Spleen (tissue), 7 donors: ENCODE data around the gene LGALS7.
A peak's percentile ranks its signal among the peaks of the same experiment; 100 is the strongest.

ENCODE experiments used
- POLR2A ChIP-seq, 3 donors: fragments of 450-650 bp; IDR thresholded peaks; one replicate each; pipeline ENCODE4 v1.5.1; 2017; ENCODE audit warnings: antibody characterized with exemption in 3 of 3, mild to moderate bottlenecking in 1 of 3
- POLR2AphosphoS5 ChIP-seq, 3 donors: sonication (generic); formaldehyde crosslinking; IDR thresholded peaks; one replicate each; pipeline ENCODE4 v1.5.1; 2017; ENCODE audit warnings: antibody characterized with exemption in 3 of 3
- TF ChIP-seq, protein P1 (sequence below), 11 experiments: fragments of 200-600 bp in 7 of 11; fragments of 450-650 bp in 4 of 11; sonication (generic) in 4 of 11; IDR thresholded peaks in 8 of 11; conservative IDR thresholded peaks in 3 of 11; 1 replicate in 7 of 11; 2 replicates in 4 of 11; pipeline versions ENCODE4 v1.4.0 to v1.8.0; 2016 to 2021; ENCODE audit warnings: antibody characterized with exemption in 11 of 11, inconsistent platforms in 4 of 11, mild to moderate bottlenecking in 1 of 11
- donor health status: DM: no; HTN: no; CAD: no; lungs with moderate emphysema.
- donor health status: DM: no; HTN: no; CAD: no.
- donor health status: DM: no; HTN: no; CAD: no.

DNA sequence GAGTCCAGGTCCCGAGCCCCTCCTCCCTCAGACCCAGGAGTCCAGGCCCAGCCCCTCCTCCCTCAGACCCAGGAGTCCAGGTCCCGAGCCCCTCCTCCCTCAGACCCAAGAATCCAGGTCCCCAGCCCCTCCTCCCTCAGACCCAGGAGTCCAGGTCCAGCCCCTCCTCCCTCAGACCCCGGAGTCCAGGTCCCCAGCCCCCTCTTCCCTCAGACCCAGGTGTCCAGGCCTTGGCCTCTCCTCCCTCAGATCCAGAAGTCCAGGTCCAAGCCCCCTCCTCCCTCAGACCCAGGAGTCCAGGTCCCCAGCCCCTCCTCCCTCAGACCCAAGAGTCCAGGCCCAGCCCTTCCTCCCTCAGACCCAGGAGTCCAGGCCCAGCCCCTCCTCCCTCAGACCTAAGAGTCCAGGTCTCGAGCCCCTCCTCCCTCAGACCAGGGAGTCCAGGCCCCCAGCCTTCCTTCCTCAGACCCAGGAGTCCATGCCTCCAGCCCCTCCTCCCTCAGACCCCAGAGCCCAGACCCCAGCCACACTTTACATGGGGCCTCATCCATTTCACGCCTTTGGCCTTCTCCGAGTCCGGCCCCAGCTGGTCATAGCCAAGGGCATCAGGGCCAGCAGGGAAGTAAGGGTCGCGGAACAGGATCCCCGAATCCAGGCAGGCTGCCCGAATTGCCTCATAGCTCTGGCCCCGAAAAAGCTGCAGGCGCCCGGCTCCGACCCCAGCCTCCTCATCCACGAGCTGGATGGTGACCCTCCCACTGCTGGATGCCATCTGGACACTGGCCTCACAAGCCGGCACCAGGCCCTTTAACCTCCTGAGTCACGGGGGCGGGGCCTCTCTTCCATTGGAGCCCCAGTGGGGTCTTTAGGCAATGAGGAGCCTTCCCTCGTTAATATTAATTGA, 29.7 kb downstream of the LGALS7 start:
- TF ChIP-seq POLR2A (IDR thresholded peaks at IDR 0.05) (no peak), POLR2AphosphoS5 (IDR thresholded peaks at IDR 0.05) (peak in 2 of 3 donors; percentile 29 to 60)
- TF ChIP-seq, protein P1, sequence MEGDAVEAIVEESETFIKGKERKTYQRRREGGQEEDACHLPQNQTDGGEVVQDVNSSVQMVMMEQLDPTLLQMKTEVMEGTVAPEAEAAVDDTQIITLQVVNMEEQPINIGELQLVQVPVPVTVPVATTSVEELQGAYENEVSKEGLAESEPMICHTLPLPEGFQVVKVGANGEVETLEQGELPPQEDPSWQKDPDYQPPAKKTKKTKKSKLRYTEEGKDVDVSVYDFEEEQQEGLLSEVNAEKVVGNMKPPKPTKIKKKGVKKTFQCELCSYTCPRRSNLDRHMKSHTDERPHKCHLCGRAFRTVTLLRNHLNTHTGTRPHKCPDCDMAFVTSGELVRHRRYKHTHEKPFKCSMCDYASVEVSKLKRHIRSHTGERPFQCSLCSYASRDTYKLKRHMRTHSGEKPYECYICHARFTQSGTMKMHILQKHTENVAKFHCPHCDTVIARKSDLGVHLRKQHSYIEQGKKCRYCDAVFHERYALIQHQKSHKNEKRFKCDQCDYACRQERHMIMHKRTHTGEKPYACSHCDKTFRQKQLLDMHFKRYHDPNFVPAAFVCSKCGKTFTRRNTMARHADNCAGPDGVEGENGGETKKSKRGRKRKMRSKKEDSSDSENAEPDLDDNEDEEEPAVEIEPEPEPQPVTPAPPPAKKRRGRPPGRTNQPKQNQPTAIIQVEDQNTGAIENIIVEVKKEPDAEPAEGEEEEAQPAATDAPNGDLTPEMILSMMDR (IDR thresholded peaks at IDR 0.05 in 8 of 11, conservative IDR thresholded peaks at IDR 0.05 in 3 of 11) = no peak
